MCF 10A (cell line): ENCODE data around the gene TUBB3. TPM values are rescaled to one million over a fixed set of nuclear protein-coding genes. Genes with fewer than 3 reads are reported as not detected.
"Not testable (repeated sequence)": the region's sequence is repeated elsewhere in the genome, so short reads cannot be mapped to it uniquely, and the experiment has no call there.

Source experiments
- BruUV-seq: library from RNA; stranded (reverse); fragments of 400-500 nt; replicated peaks from 2 replicates; lab custom pipeline; 2021; lab: Mats Ljungman, UMichigan
- CTCF ChIA-PET: fragments of 300-600 bp; sonication (Branson Sonifier 250); formaldehyde crosslinking; extraction: SDS; loops from one replicate; lab custom pipeline; 2021; ENCODE audit warnings: antibody characterized with exemption, inconsistent platforms; lab: Yijun Ruan, JAX
- POLR2A ChIA-PET: fragments of 300-600, 350-650 bp; sonication (Branson Sonifier 250); formaldehyde crosslinking; extraction: SDS; loops from one replicate; lab custom pipeline; 2020; ENCODE audit warnings: antibody characterized with exemption, inconsistent platforms; lab: Yijun Ruan, JAX
- DNase-seq: peaks from one replicate; pipeline ENCODE4 v3.0.0-alpha.2; 2018; ENCODE audit not compliant: unreplicated experiment
- H3K27ac Mint-ChIP-seq: one replicate; pipeline ENCODE4 v1.8.0; 2022; ENCODE audit warnings: mild to moderate bottlenecking, low read depth, mixed read lengths; ENCODE audit not compliant: unreplicated experiment
- H3K27me3 Mint-ChIP-seq: one replicate; pipeline ENCODE4 v1.8.0; 2022; ENCODE audit warnings: mixed read lengths; ENCODE audit not compliant: insufficient read depth, unreplicated experiment
- H3K36me3 Mint-ChIP-seq: one replicate; pipeline ENCODE4 v1.8.0; 2022; ENCODE audit warnings: mild to moderate bottlenecking, moderate library complexity, mixed read lengths; ENCODE audit not compliant: insufficient read depth, unreplicated experiment
- H3K4me1 Mint-ChIP-seq: one replicate; pipeline ENCODE4 v1.8.0; 2022; ENCODE audit warnings: mixed read lengths; ENCODE audit not compliant: insufficient read depth, unreplicated experiment
- H3K4me3 Mint-ChIP-seq: one replicate; pipeline ENCODE4 v1.8.0; 2022; ENCODE audit warnings: mild to moderate bottlenecking, moderate library complexity, mixed read lengths; ENCODE audit not compliant: unreplicated experiment
- H3K9me3 Mint-ChIP-seq: one replicate; pipeline ENCODE4 v1.8.0; 2022; ENCODE audit warnings: mixed read lengths; ENCODE audit not compliant: unreplicated experiment
- intact Hi-C: fragments of 100-400 bp; cut with micrococcal nuclease; formaldehyde crosslinking; loops from 2 replicates; pipeline ENCODE4 v1.14.1; 2022
- total RNA-seq: library from RNA; stranded (reverse); gene quantifications from 2 replicates; pipeline ENCODE4 v1.2.3, GENCODE V29; 2022
- TF ChIP-seq, protein P1 (sequence below): fragments of 200-600 bp; IDR thresholded peaks from one replicate; pipeline ENCODE4 v1.8.0; 2022; ENCODE audit warnings: antibody characterized with exemption, mild to moderate bottlenecking; ENCODE audit not compliant: unreplicated experiment

TUBB3 gene
- total RNA-seq, 1 experiment from 2014 or later, result 23.0 TPM

- Mint-ChIP-seq H3K4me3 (no peak overlapping the region), H3K9me3 (no peaks in the 10 kb centered on the region), H3K27me3 (no peaks in the 10 kb centered on the region), H3K4me1 (no peaks in the 10 kb centered on the region), H3K36me3 (peaks cover 59% of the 10 kb centered on the region), H3K27ac (no peak overlapping the region)
- CTCF ChIA-PET, result interaction anchor here (1.0 kb wide), 1 partner anchor 52 kb away, joined by 3 read pairs; no protein-coding TSS in a partner anchor
- TF ChIP-seq, protein P1, sequence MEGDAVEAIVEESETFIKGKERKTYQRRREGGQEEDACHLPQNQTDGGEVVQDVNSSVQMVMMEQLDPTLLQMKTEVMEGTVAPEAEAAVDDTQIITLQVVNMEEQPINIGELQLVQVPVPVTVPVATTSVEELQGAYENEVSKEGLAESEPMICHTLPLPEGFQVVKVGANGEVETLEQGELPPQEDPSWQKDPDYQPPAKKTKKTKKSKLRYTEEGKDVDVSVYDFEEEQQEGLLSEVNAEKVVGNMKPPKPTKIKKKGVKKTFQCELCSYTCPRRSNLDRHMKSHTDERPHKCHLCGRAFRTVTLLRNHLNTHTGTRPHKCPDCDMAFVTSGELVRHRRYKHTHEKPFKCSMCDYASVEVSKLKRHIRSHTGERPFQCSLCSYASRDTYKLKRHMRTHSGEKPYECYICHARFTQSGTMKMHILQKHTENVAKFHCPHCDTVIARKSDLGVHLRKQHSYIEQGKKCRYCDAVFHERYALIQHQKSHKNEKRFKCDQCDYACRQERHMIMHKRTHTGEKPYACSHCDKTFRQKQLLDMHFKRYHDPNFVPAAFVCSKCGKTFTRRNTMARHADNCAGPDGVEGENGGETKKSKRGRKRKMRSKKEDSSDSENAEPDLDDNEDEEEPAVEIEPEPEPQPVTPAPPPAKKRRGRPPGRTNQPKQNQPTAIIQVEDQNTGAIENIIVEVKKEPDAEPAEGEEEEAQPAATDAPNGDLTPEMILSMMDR, result no peak
- POLR2A ChIA-PET, result no interaction called here
- DNase-seq, result no peak
- BruUV-seq, result no TSS peak
- intact Hi-C loops, result no loop called here
These were observed 11.0 kb upstream of the TUBB3 start for GRCh38 chr16:89912143-89912542.

DNA sequence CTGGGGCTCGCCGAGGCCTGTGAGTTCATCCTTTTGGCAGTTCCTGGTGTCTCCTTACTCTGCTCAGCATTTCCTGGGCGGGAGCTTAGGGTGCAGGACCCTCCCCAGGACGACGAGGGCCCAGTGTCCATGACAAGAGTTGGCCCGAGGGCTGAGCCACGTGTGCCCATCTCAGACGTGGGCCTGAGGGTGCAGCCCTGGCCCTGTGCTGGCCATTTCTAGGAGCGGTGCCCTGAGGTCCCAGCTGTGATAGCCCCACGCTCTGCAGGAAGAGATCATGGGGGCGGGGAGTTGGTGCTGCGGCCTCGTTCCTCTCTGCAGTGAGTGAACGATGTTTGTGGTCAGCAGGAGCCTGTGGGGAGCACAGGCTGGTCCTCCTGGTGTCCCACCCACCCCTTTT lies 10.5 kb upstream of the TUBB3 start:
- DNase-seq, result no peak
- Mint-ChIP-seq H3K27ac (no peak overlapping the region), H3K27me3 (no peaks in the 10 kb centered on the region), H3K9me3 (no peaks in the 10 kb centered on the region), H3K36me3 (peaks cover 59% of the 10 kb centered on the region), H3K4me3 (no peak overlapping the region), H3K4me1 (peaks cover under 1% of the 10 kb centered on the region)
- POLR2A ChIA-PET, result no interaction called here
- TF ChIP-seq, protein P1, result no peak
- BruUV-seq, result no TSS peak
- CTCF ChIA-PET, result interaction anchor here (1.0 kb wide), 1 partner anchor 52 kb away, joined by 3 read pairs; no protein-coding TSS in a partner anchor
- intact Hi-C loops, result no loop called here

GRCh38 chr16:89913408-89914387 lies 9.4 kb upstream of the TUBB3 start:
- BruUV-seq, result no TSS peak
- Mint-ChIP-seq H3K27ac (no peak overlapping the region), H3K27me3 (no peaks in the 10 kb centered on the region), H3K4me1 (peaks cover 9% of the 10 kb centered on the region), H3K4me3 (no peak overlapping the region), H3K36me3 (peaks cover 48% of the 10 kb centered on the region), H3K9me3 (no peaks in the 10 kb centered on the region)
- TF ChIP-seq, protein P1, result no peak
- no peak for DNase-seq
- intact Hi-C loops, result no loop called here
- CTCF ChIA-PET, result no interaction called here
- POLR2A ChIA-PET, result interaction anchor here (0.5 to 0.6 kb wide), 2 partner anchors 20 to 36 kb away, joined by 3 to 4 read pairs; no protein-coding TSS in a partner anchor

DNA sequence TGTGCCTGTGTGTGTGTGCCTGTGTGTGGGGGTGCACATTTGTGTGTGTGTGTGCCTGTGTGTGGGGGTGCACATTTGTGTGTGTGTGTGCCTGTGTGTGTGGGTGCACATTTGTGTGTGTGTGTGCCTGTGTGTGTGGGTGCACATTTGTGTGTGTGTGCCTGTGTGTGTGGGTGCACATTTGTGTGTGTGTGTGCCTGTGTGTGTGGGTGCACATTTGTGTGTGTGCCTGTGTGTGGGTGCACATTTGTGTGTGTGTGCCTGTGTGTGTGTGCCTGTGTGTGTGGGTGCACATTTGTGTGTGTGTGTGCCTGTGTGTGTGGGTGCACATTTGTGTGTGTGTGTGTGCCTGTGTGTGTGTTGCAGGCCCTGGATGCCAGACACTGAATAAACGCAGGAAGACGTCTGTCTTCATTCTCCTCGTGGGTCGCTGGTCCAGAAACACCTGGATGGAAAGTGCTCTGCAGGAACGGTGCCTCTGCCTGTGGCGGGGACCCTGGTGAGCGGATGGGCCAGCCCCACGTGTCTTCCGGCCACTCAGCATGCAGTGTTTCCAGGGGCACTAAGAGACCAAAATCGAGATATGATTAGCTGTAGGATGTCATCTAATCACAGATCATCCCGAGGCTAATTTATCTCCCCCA lies 8.4 kb upstream of the TUBB3 start:
- H3K36me3 Mint-ChIP-seq, result peaks cover 40% of the 10 kb centered on the region
- POLR2A ChIA-PET, result interaction anchor here (1.0 kb wide), 1 partner anchor 42 kb away, joined by 3 read pairs; the partner anchor contains the start of gene TCF25

More for the DNA sequence above, 8.4 kb upstream of the TUBB3 start:
- H3K4me3 Mint-ChIP-seq, DNase-seq, H3K27ac Mint-ChIP-seq, H3K9me3 Mint-ChIP-seq, CTCF ChIA-PET, BruUV-seq, H3K27me3 Mint-ChIP-seq, intact Hi-C loops: not testable (repeated sequence)
- peaks cover 13% of the 10 kb centered on the region for H3K4me1 Mint-ChIP-seq
